ENCODE measurements around the gene RGS14. TPM values are rescaled to one million over a fixed set of nuclear protein-coding genes. Genes with fewer than 3 reads are reported as not detected.

Gene RGS14, protein sequence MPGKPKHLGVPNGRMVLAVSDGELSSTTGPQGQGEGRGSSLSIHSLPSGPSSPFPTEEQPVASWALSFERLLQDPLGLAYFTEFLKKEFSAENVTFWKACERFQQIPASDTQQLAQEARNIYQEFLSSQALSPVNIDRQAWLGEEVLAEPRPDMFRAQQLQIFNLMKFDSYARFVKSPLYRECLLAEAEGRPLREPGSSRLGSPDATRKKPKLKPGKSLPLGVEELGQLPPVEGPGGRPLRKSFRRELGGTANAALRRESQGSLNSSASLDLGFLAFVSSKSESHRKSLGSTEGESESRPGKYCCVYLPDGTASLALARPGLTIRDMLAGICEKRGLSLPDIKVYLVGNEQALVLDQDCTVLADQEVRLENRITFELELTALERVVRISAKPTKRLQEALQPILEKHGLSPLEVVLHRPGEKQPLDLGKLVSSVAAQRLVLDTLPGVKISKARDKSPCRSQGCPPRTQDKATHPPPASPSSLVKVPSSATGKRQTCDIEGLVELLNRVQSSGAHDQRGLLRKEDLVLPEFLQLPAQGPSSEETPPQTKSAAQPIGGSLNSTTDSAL
- total RNA-seq = 4.4 and 9.9 TPM in 2 replicates

DNA sequence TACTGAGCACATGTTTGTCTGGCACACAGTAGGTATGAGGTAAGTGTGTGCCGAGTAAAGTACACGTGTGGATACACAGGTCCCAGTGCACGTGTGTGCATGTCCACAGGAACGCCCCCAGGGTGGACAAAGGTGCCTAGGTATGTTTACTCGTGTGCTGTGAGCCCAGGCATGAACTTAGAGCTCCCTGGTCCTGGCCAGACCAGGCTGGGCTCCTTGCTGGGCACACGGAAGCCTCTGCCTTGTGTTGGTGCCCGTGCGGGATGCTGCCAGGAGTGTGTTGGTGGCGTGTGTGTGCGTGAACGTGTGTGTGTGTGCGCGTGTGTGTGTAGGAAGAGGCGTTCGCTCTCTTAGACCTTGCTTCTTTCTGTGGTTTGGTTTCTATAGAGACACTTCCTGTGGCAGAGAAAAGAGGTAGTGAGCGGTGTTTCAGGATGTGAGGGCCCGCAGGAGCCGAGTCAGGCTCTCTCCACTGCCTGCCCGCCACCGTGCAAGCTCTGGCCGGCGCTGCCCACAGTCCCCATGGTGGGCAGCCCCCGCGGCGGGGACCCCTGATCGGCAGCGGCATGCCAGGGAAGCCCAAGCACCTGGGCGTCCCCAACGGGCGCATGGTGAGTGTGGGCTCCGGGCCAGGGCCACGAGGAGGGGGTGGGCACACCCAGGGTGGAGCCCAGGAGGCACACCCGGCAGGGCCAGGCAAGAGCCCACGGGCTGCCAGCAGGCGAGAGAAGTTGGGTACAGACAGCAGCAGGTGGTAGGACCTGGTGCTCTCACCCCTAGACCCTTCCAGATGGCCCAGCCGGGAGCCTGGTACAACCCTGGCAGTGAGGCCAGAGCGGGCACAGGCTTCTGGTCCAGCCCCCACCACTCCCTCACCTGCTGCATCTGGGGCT is at the start of gene RGS14:
RGS14 (plus strand) TSS at position 466 of the 893 bp plus-strand sequence; CDS start at position 567, 101 bp downstream.
- DNase-seq = peak; percentile 75

DNA sequence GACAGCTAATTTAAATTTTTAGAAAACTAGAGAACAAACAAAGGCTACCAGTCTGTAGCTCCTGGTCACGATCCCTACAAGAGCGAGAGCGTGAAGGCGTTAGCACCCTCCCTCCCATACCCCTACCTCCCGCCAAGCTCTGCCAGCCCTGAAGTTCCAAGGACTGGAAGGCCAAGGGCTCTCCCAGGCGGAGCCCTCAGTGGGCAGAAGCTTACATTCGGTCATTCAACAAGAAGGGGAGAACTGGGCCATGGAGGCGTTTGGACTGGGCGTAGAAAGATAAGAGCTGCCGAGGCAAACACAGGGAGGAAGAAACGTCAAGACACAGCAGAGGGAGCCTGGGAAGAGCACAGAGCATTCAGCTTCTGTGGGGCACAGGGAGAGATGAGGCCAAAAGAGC is 49.0 kb upstream of the RGS14 start:
- no peak for DNase-seq

DNA sequence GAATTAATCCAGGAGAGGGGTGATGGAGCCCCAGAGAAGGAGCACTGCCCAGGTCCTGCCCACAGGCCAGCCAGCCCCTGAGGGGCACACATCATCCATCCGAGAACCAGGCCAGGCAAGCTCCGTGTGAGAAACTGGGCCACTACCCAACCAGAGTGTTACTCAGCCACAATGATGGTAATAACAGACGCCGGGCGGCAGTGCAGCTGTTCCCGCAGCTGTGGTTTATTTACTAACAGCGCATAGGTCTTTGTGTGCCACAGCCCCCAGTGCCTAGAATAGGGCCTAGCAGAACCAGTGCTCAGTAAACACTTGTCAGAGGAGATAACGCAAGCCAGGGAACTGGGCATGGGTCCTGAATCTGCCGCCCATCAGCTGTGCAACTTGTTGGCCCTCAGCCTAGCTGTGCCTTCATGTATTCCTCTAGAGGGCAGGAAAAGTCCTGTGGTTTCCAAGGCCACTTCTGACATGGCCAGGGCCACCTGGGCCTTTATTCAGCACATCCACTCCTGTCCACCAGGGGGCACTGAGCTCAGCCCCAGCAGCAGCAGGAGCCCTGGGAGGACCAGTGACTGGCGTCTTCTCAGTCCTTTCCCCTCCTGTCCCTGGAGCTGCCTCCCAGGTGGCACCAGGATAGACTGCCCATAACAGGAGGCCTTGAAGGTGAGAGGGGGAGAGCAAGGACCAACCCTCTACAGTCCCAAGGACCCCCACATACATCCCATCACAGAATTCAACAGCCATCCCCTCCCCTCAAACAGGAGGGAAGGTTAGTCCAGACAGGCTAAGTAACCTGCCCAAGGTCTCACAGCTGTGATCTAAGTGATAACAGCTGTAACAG is 48.2 kb upstream of the RGS14 start:
- DNase-seq = peak; percentile 87

DNA sequence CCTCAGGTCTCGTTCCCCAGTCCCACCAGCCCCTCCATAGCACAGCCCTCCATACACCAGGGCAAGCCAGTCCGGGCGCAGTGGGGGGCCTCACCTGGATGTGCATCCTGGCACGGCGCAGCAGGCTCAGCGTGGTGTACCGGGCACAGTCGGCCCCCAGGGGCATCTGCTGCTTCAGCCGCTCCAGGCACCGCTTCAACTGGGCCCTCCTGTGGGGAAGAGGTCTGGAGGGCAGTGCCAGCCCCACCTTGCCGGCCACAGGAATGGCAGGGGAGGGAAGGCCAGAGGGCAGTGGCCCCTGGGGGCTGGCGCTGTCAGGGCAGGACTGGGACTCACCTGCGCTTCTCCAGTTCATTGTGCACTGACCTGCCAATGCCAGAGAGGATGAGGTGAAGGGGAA is 47.4 kb upstream of the RGS14 start:
- no peak for DNase-seq

DNA sequence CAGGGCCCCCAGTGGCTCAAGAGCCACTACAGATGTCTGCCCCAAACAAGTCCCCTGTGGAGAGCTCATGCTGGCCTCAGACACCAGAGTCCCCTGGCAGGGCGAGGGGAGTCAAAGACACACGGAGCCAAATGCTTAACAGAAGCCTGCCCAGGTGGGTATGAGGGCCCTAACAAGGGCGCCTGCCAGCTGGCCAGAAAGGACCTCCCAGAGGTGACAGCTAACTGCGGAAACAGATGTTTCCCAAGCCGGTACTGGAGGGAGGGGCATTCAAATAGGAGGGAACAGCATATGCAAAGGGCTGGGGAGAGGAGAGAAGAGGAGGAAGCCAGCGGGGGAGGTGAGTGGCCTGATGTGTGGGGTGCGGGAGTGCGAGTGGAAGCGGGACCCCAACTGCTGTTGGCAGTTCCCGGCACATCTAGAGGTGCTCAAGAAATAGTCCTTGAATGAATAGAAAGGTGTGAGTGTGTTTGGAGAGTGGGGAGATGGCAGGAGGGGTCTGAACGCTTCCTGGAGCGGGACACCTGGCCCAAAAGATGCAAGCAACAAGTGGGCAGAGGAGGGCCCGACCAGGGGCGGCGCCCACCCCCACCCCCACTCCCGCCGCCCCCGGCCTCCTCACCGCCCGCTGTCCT is 46.9 kb upstream of the RGS14 start:
- DNase-seq = peak; percentile 85

DNA sequence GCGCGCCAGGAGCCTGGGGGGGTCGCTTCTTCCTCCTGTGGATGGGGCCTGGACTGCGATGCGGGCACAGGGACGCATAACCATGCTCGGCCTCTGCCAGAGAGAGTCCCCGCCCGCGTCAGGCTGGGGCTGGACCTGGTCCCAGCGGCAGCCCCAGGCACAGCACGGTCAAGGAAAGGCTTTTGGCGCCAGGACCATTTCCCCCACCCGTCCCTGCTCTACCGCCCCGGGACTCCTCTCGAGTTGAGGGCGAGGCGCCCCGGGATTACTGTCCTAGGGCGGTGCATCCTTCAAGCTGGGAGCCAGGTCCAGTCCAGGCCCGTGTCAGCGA is 46.4 kb upstream of the RGS14 start:
- DNase-seq = peak; percentile 26

DNA sequence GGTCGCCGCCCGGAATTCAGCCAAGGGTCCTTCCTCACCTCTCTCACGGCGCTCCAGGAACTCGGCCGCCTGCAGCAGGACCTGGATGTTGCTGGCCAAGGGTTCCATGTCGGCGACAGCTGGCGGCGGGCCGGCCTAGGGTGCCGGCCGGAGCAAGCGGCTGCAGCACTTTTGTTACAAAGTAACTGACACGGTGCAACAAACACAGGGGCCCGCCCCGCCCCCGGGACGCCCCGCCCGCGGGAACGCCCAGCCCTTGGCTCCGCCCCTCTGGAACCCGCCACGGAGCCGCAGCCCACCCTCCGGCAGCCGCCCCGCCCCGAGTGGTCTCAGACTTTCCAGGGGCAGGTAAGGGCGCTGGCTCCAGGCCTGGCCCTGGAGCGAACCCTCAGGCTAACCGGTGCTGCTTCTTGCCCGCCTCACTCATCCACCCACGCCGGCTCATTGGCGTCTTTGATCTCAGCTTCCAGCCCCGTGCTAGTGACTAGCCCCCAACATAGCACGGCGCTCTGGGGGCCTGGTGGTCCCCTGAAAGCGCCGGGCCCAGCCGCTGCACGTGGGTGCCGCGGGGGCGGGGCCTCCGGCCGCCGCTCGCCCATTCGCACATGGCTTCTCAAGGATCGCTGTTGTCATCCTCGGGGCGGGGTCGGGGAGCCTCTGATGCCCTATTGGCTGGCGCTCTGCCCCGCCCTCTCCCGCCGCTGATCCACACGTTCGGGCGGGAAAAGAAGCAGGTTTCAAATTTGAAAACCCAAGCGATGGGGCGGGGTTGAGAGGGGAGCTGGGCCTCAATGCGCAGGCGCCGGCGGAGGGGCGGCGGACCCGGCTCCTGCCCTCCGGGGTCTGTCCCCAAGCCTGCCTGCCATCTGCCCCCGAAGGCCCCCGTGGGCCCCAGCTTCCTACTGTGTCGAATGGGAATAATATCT is 45.7 kb upstream of the RGS14 start, which contains the start of gene MXD3:
MXD3 (minus strand) TSS at position 176 of the 926 bp plus-strand sequence; CDS start at position 108, 68 bp downstream.
- peak; percentile 95 for DNase-seq

DNA sequence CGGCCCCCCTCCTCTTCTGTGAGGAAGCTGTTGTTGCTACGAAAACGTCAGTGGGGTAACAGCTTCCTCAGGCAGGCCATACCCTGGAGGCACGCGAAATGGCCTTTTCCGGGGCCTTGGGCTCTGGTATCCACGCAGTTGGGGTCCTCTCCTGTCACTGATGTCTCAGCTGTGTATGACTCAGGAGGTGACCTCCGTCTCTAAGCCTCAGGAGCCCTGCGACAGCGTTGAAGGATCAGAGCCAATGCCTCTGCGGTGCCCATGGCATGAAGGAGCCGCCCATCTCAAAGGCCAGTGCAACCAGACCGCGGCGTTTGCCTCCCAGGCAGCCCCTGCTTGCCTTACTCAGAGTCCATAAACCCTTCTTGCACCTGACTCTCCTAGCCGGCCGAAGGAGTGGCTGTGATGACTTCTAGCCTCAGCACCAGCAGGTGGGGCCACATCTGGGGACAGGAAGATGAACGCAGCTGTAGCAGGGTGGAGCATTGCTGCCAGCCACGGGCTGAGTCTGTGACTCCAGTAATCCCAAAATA is 45.0 kb upstream of the RGS14 start:
- DNase-seq = peak; percentile 13

DNA sequence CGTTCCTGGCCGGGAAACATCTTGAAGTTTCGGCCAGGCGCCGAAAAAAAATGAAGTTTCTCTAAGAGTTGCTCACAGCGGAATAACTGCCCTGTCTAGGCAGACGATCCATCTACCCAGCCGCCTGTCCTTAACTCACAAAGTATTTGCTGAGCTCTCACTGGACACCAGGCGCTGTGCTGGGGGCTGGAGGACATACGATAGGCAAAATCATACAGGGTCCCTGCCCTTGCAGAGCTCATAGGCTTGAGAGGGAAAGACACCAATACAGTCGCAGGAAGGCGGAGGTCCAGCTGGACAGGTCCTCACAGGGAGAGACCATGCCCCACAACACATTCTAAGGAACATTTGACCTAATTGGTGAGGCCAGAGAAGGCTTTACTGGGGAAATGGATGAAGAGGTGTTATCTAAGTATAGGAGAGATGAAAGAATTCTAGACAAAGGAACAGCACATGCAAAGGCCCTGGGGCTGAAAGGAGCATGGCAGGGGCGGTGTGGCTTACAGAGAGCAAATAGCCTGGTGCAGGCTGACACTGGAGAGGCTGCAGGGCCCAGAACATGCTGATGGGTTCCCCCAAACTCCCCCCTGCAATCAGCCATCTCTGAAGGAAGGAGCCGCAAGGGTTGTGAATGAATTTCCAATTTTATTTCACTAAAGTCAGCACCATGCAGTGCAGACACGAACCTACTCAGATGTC is 44.0 kb upstream of the RGS14 start:
- DNase-seq = no peak

DNA sequence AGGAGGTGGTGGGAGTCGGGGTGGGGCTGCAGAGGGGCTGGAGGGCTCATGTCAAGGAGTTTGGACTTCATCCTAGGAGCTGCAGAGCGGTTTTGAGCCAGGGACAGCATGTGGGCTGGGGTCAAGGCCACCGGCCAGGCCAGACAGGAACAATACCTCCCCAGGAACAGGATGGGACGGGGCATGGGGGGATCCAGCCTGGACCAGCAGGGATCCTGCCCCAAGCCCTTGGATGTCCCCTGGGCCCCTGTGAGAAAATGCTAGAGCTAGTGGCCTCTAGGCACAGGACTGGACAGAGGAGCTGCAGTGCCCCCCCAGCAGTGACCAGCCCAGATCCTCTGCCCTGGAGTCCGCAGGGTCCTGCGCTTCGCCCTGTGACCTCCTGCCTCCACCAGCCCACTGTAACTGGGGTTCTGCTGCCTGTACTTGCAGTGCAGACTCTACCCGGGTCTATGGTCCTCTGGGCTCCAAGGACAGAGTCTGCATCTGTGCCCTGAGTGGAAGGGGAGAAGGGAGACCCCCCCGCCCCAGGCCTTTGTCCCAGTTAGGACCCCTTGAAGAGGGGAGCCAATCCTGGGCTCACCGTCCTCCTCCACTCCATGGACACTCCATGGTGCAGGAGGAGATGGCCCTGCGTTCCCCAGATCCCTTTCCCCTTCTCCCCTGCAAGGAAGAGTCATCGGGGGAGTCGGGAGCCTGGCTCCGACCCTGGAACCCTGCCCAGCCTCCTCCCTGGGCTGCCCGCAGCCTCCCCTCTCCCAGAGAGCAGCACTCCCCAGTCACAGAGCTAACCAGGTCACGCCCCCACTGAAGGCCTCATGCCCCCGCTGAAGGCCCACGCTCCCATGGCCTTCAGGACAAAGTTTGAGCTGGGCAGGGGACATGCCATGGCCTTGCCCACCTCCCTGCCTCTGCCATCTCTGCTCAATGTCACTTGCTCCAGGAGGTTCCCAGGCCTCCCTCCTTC is 43.1 kb upstream of the RGS14 start:
- no peak for DNase-seq

DNA sequence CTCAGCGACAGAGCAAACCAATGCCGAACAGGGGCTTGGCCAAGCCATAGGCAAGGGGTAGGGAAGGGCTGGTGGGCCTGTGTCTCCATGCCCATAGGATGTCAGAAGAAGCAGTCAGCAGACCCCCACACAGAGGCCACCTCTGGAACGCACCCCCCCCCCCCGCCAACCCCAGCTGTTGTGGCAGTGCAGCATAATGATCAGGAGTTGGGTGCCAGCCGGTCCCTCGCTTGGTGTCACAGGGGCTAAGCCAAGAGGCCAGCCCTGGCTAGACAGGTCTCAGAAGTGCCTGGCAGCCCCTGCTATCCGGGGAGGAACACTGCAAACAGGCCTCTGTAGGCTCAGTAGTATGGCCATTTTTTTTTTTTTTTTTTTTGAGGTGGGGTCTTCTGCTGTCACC is 42.3 kb upstream of the RGS14 start:
- no peak for DNase-seq

DNA sequence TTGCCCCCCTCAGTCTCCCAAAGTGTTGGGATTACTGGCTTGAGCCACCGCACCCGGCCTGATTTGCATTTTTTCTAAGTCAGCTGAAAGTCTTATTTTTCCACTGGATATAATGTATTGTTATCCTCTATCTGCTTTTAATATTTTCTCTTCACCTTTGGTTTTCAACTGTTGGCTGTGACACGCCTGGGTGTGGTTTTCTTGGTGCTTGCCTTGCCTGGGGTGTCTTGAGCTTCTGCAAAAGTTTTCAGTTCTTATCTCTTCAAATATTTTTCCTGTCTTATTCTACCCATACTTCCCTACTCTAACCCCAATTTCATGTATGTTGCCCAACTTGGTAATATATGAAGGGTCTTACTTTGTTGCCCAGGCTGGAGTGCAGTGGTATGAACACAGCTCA is 41.7 kb upstream of the RGS14 start:
- DNase-seq = no peak

DNA sequence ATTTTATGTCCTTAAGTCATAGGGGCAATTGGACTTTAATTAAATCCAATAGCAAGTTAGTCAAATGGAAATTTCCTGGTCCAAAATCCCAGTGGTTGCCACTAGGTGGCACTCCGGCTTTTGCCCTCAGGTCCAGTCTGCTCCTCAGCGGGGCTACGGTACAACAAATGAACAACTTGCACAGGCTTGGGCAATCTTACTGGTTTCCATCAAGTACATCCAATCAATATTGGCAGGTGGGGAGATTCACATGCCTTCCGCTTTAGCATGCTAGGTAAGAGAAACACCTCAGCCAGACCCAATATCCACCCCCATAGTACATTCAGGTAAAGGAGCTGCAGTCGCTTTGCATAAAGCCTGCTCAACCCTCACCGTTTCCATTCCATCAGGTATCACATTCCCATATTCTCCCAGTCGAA is 39.8 kb upstream of the RGS14 start:
- peak; percentile 91 for DNase-seq

DNA sequence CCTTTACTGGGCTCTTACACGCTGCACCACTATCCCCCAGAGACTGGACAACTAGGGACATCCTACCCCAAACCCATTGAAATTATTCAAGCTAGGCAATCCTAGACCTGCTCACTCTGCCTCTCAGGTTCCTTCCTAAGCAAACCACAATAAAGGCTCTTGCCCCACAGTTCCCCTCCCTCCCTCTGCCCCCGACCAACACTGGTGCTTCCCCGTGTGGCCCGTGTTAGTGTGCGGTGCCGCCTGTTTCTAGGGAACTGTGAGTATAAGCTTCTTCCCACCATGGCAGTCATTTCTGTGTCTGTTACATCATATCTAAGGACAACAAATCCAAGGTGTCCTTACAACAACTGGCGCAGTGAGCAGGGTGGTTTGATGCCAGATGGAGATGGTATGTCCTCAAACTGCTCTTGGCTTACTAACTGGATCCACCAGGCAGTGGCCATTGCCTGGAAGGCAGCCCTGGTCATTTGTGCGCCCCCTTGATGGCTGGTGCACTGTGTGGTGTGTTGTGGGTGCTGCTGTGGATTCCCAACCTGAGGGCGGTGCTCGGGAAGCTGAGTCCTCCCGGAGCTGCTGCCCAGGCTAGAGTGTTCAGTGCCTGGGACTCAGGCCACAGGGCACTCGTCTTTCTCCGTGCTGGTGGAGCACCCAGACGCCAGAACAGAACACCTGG is 37.7 kb upstream of the RGS14 start:
- no peak for DNase-seq

DNA sequence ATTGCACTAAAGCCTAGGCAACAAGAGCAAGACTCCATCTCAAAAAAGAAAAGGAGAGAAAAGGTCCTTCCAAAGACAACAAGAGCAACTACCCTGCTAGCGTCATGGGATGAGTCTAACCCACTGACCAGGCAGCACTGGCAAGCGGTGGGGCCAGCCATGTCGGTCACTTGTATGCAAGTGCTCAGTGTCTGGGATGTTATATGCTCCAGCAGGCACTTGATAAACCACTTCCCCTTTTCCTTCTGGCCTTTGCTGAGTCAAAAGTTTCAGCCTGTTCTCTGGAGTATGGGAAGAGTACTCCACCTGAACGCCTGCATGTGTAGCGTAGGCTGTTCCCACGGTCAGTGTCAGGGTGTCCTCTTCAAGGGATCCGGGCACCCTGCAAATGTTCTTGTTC is 36.8 kb upstream of the RGS14 start:
- DNase-seq = no peak

DNA sequence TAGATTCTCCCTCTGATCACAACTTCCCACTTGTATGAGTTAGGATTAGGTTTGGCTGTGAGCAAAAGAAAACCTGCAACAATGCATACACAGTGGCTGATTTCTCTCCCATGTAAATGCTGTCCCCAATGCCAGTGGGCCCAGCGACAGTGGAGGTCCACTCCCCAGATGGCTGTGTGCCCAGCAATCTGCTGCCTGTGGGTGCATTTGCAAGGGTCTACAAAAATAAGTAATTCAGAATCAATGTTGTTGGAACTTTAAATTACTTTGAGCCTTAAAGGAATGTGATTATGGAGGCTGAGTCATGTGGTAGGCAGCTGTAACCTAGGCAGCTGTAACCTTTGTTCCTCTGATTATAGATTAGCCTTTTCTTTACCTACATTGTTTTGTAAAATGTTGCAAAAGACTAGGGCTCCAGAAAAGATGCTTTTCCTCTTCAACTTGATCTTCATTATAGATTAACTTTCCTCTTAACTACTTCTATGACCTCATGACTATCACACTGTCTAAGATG is 31.8 kb upstream of the RGS14 start:
- no peak for DNase-seq

Data from dermis blood vessel endothelial cell (primary cell).